Heart right ventricle (tissue), 16 donors: ENCODE data around the gene TTC1. TPM values are rescaled to one million over a fixed set of nuclear protein-coding genes. Genes with fewer than 3 reads are reported as not detected.

Experiments
- ATAC-seq, 8 donors: fragments of 200-7000 bp; cut with Tn5 transposase; one replicate each; pipeline ENCODE4 v1.9.1; 2020; ENCODE audit warnings: mild to moderate bottlenecking in 8 of 8, moderate library complexity in 8 of 8, moderate number of reproducible peaks in 1 of 8
- DNase-seq, 2 donors: peaks; one replicate each; pipeline ENCODE4 v3.0.0-alpha.2; 2020
- H3K27ac ChIP-seq, 10 donors: fragments of 200-600 bp; sonication (generic) in 2 of 10; one replicate each; pipeline versions ENCODE4 v1.5.0 to v1.8.0; 2020 to 2022; ENCODE audit warnings: mild to moderate bottlenecking in 3 of 10
- H3K27me3 ChIP-seq, 7 donors: fragments of 200-600 bp; one replicate each; pipeline ENCODE4 v1.8.0; 2021 to 2022; ENCODE audit warnings: mild to moderate bottlenecking in 2 of 7
- H3K36me3 ChIP-seq, 9 donors: fragments of 200-600 bp; sonication (generic) in 1 of 9; one replicate each; pipeline versions ENCODE4 v1.5.0 to v1.8.0; 2020 to 2022; ENCODE audit warnings: mild to moderate bottlenecking in 2 of 9
- H3K4me1 ChIP-seq, 9 donors: fragments of 200-600 bp; sonication (generic) in 1 of 9; one replicate each; pipeline versions ENCODE4 v1.5.0 to v1.8.0; 2020 to 2022; ENCODE audit warnings: mild to moderate bottlenecking in 4 of 9
- H3K4me3 ChIP-seq, 10 donors: fragments of 200-600 bp; sonication (generic) in 2 of 10; one replicate each; pipeline versions ENCODE4 v1.5.0 to v1.8.0; 2020 to 2022; ENCODE audit warnings: mild to moderate bottlenecking in 7 of 10, moderate library complexity in 2 of 10
- H3K9me3 ChIP-seq, 11 donors: fragments of 200-600 bp in 10 of 11; sonication (generic) in 2 of 11; one replicate each; pipeline versions ENCODE4 v1.5.0 to v1.8.0; 2013 to 2022; ENCODE audit warnings: mild to moderate bottlenecking in 2 of 11, control low read depth in 1 of 11, moderate library complexity in 1 of 11
- WGBS, 2 donors: extraction: QIAGEN DNeasy Blood & Tissue Kit; methylation state at CpG; one replicate each; pipeline ENCODE4 v1.1.7; 2013; ENCODE audit warnings: inconsistent platforms in 1 of 2; 5-methylcytosine and 5-hydroxymethylcytosine counted together
- intact Hi-C, 10 donors: fragments of 100-400 bp; cut with DNase I; formaldehyde crosslinking; loops; one replicate each; pipeline versions ENCODE4 v1.11.1 to v1.14.2; 2022
- polyA plus RNA-seq, 2 donors: library from polyadenylated mRNA; stranded (reverse); fragments of 200-250 nt; gene quantifications; one replicate each; pipeline ENCODE4 v1.2.3, GENCODE V29; 2013
- total RNA-seq, 10 donors: library from RNA; stranded (reverse); fragmentation: NEBNext Ultra II Directional in 3 of 10; extraction: Animal tissue kit (Norgen Biotek cat#: 25700) in 3 of 10; gene quantifications; one replicate each; pipeline versions ENCODE4 v1.2.1 to v1.2.4, GENCODE V29; 2021 to 2023
- TF ChIP-seq, protein P1 (sequence below), 9 donors: fragments of 200-600 bp; sonication (generic) in 2 of 9; IDR thresholded peaks; one replicate each; pipeline versions ENCODE4 v1.5.0 to v1.8.0; 2021 to 2022; ENCODE audit warnings: antibody characterized with exemption in 9 of 9, mild to moderate bottlenecking in 5 of 9, moderate library complexity in 1 of 9
- donor health status: Arrhythmogenic right ventricular cardiomyopathy.
- donor health status: ischemic (EF 13 %, LVEDD 7.1; RV severe dilation, severe dysfunction).
- donor health status: healthy with polysubstance abuse.
- donor health status: DM: no; HTN: yes; CAD: no.
- donor health status: DM: no; HTN: no; CAD: no.
- donor health status: ischemic (EF 25% LVEDD 6.9; RV normal size, moderate dysfunction).
- donor health status: ischemic (EF 25% LVEDD 5.7; RV mildly dilated, moderate dysfunction).
- donor health status: healthy.
- donor health status: DM: yes; HTN: yes; CAD: no.
- donor health status: Ischemic cardiomyopathy.
- donor health status: ischemic (EF 35%, LVEDD 5.7; RV mildly dilated, moderate dysfunction).
- donor health status: nonischemic (EF 11% LVEDD 7.7; RV severe dilation, severe dysfunction).
- donor health status: DM: yes; HTN: yes; CAD: no.
- donor health status: PGD.
- donor health status: ischemic (EF 29% LVEDD 5.4; RV normal size, mild dysfunction).
- donor health status: nonischemic (EF 23%, LVEDD 6.1; RV moderate dilation, normal function).

TTC1 gene
- total and polyA plus RNA-seq, 12 donors: 52.0 to 125 (median 82.3) TPM

DNA sequence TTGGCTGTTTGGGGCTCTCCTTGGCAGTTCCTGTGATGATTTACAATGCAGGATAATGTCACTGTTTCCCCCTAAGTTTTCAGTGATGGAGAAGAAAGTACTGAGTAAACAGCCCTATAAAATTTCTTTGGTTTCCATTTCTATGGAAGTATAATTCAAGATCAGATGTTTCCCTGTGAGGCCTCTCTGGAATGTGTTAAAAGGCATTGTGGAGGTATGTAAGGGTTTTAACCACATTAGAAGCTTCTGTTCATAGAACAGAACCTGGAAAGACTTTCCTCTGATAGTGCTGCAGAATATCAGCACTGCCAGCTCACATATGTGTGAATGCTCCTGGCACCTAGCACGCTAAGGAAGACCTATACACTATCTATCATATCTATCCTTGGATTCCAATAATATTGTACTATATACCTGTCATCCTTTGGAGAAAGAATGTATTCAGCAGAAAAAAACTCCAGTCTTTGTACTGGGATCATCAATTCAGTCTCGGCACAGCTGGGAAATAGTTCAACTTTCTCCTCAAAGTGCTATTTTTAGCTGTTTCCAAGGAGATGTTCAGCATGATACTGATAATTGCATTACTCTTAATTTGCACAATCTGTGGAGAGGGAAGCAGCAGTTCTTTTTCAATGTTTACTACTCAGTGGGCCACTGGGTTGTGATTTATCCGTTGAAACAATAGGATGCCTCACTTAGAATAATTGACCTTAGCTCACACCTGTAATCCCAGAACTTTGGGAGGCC, 21.9 kb downstream of the TTC1 start:
- H3K9me3 ChIP-seq: no peaks in the 10 kb centered on the region
- TF ChIP-seq, protein P1, sequence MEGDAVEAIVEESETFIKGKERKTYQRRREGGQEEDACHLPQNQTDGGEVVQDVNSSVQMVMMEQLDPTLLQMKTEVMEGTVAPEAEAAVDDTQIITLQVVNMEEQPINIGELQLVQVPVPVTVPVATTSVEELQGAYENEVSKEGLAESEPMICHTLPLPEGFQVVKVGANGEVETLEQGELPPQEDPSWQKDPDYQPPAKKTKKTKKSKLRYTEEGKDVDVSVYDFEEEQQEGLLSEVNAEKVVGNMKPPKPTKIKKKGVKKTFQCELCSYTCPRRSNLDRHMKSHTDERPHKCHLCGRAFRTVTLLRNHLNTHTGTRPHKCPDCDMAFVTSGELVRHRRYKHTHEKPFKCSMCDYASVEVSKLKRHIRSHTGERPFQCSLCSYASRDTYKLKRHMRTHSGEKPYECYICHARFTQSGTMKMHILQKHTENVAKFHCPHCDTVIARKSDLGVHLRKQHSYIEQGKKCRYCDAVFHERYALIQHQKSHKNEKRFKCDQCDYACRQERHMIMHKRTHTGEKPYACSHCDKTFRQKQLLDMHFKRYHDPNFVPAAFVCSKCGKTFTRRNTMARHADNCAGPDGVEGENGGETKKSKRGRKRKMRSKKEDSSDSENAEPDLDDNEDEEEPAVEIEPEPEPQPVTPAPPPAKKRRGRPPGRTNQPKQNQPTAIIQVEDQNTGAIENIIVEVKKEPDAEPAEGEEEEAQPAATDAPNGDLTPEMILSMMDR (IDR thresholded peaks at IDR 0.05): no peak
- H3K27me3 ChIP-seq: no peaks in the 10 kb centered on the region
- H3K4me1 ChIP-seq: peaks cover 0 to 52% (median 36%) of the 10 kb centered on the region in 9 donors
- peak in 4 of 8 donors; percentile 12 to 65 (median 32) for ATAC-seq
- H3K36me3 ChIP-seq: peaks cover 0 to 71% (median 0%) of the 10 kb centered on the region in 9 donors
- intact Hi-C loops: loop anchor here in 1 of 10 donors (10.0 kb wide), 1 partner anchor 314 kb away; no protein-coding TSS in a partner anchor
- 26 to 35% methylated on average over 3 of the region's 3 CpGs for WGBS, 2 donors
- no peak for DNase-seq
- peak overlapping the region in 4 of 10 donors; percentile 12 to 49 (median 22) for H3K27ac ChIP-seq
- no peak overlapping the region for H3K4me3 ChIP-seq

DNA sequence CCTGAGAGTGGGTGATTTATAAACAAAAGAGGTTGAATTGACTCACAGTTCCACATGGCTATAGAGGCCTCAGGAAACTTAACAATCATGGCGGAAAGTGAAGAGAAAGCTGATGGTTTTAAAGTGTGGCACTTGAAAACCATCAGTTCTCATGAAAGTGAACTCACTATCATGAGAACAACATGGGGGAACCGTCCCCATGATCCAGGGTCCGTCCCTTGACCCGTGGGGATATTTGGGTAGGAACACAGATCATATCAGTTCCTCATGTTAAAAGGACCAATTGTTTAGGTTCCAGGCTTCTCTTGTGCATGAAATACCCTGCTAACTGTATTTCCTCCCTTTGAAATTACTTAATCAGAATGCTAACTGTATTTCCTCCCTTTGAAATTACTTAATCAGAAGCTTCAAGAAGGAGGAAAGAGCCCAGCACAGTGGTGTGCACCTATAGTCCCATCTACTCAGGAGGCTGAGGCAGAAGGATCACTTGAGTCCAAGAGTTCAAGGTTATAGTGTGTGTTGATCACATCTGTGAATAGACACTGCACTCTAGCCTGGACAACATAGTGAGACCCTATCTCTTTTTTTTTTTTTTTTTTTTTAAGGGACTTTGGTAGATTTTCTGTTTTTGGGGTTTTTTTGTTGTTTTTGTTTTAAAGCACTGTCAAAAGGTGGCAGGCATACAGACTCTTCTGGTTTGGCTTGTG, 24.8 kb downstream of the TTC1 start:
- TF ChIP-seq, protein P1 (IDR thresholded peaks at IDR 0.05): no peak
- ATAC-seq (peak in 4 of 8 donors; percentile 22 to 63 (median 33)), DNase-seq (no peak)
- WGBS, 2 donors: 69 to 71% methylated on average over 4 of the region's 4 CpGs
- Histone ChIP-seq H3K36me3 (peaks cover 0 to 88% (median 7%) of the 10 kb centered on the region in 9 donors), H3K27ac (peak overlapping the region in 3 of 10 donors; percentile 26 to 42 (median 36)), H3K4me3 (no peak overlapping the region), H3K27me3 (no peaks in the 10 kb centered on the region), H3K4me1 (peaks cover 0 to 61% (median 37%) of the 10 kb centered on the region in 9 donors), H3K9me3 (no peaks in the 10 kb centered on the region)
- intact Hi-C loops: loop anchor here in 1 of 10 donors (10.0 kb wide), 1 partner anchor 311 kb away; no protein-coding TSS in a partner anchor

DNA sequence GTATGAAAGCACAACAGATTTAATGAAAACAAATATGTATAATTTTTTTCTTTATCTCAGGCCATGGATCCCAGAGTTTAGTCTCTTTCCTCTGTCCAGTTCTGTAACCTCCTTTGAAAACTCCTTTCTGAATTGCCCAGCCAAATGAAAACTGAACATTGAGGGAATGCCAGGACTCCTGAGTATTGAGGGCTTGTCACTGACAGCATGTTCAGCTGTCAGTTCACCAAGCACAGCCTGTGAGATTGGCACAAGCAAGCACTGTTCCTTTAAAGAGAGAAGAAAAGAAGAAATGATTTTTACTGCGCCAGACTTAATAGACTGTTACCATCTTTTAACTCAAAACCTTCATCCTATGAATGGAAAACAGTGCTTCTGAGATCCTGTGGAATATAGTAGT, 27.3 kb downstream of the TTC1 start:
- H3K36me3 ChIP-seq: peaks cover 0 to 95% (median 22%) of the 10 kb centered on the region in 9 donors
- peak overlapping the region in 3 of 10 donors; percentile 1 to 11 (median 11) for H3K4me3 ChIP-seq
- H3K27me3 ChIP-seq: no peaks in the 10 kb centered on the region
- H3K9me3 ChIP-seq: no peaks in the 10 kb centered on the region
- intact Hi-C loops: loop anchor here in 2 of 10 donors (5.0 to 10.0 kb wide), 2 partner anchors 81 to 309 kb away; partner anchors contain the start of gene PWWP2A (in 1 of the 2)
- 60 to 66% methylated on average over 1 of the region's 1 CpG for WGBS, 2 donors
- H3K27ac ChIP-seq: peak overlapping the region in 7 of 10 donors; percentile 9 to 64 (median 51)
- ATAC-seq (peak; percentile 43 to 93 (median 84)), DNase-seq (no peak)
- TF ChIP-seq, protein P1 (IDR thresholded peaks at IDR 0.05): no peak
- peaks cover 0 to 48% (median 22%) of the 10 kb centered on the region in 9 donors for H3K4me1 ChIP-seq

DNA sequence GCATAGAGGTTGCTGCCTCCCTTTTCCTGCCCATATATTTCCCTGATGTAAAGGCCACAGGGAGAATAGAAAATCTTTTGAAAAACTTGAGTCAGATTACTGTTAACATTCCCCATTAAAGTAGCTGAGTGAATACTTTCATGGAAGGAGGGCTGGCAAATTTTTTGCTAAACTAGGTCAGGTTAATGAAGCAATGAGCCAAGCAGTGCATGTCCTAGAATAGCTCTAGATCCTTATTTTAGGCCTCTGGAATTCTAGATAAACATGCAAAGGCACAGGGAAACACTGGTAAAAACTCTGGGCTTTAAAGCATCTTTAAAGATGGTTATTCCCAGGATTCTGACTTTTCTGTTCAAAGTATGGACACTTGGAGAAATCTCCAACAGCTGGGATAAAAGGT, 27.9 kb downstream of the TTC1 start:
- Histone ChIP-seq H3K4me3 (peak overlapping the region in 3 of 10 donors; percentile 1 to 11 (median 11)), H3K9me3 (no peaks in the 10 kb centered on the region), H3K27ac (peak overlapping the region in 7 of 10 donors; percentile 9 to 64 (median 51)), H3K4me1 (peaks cover 0 to 43% (median 15%) of the 10 kb centered on the region in 9 donors), H3K27me3 (no peaks in the 10 kb centered on the region), H3K36me3 (peaks cover 0 to 96% (median 27%) of the 10 kb centered on the region in 9 donors)
- intact Hi-C loops: loop anchor here in 2 of 10 donors (5.0 to 10.0 kb wide), 2 partner anchors 80 to 308 kb away; partner anchors contain the start of gene PWWP2A (in 1 of the 2)
- no peak for DNase-seq
- TF ChIP-seq, protein P1 (IDR thresholded peaks at IDR 0.05): no peak
- ATAC-seq: peak in 3 of 8 donors; percentile 22 to 53 (median 38)
